H9 (cell line): ENCODE data around the gene PLA2G2C. TPM values are rescaled to one million over a fixed set of nuclear protein-coding genes. Genes with fewer than 3 reads are reported as not detected.

Experiments used
- DNase-seq: peaks from one replicate; pipeline ENCODE4 v3.0.0-alpha.2; 2017
- H2AFZ ChIP-seq: one replicate; pipeline ENCODE4 v1.6.1; 2013; ENCODE audit warnings: mild to moderate bottlenecking, low read length, control low read depth, moderate library complexity
- H2AK5ac ChIP-seq: 2 replicates; pipeline ENCODE4 v1.6.1; 2013; ENCODE audit warnings: low read length, control low read depth, mixed read lengths; ENCODE audit not compliant: insufficient read length
- H2BK120ac ChIP-seq: one replicate; pipeline ENCODE4 v1.6.1; 2013; ENCODE audit warnings: low read depth, mild to moderate bottlenecking, low read length, control low read depth, inconsistent platforms; ENCODE audit not compliant: poor library complexity, severe bottlenecking
- H2BK12ac ChIP-seq: 2 replicates; pipeline ENCODE4 v1.6.1; 2013; ENCODE audit warnings: low read length, control low read depth, mixed read lengths, low read depth; ENCODE audit not compliant: insufficient read length
- H2BK15ac ChIP-seq: 2 replicates; pipeline ENCODE4 v1.6.1; 2013; ENCODE audit warnings: low read depth, low read length, control low read depth
- H2BK20ac ChIP-seq: one replicate; pipeline ENCODE4 v1.6.1; 2013; ENCODE audit warnings: low read depth, mild to moderate bottlenecking, low read length, control low read depth, inconsistent platforms; ENCODE audit not compliant: poor library complexity, severe bottlenecking
- H2BK5ac ChIP-seq: 2 replicates; pipeline ENCODE4 v1.6.1; 2013; ENCODE audit warnings: low read length, control low read depth, mixed read lengths; ENCODE audit not compliant: insufficient read length
- H3K14ac ChIP-seq: 2 replicates; pipeline ENCODE4 v1.6.1; 2013; ENCODE audit warnings: low read length, control low read depth; ENCODE audit not compliant: insufficient read depth
- H3K18ac ChIP-seq: 2 replicates; pipeline ENCODE4 v1.6.1; 2013; ENCODE audit warnings: low read depth, mild to moderate bottlenecking, mixed read lengths, low read length, control low read depth; ENCODE audit not compliant: insufficient read length
- H3K23ac ChIP-seq: 2 replicates; pipeline ENCODE4 v1.6.1; 2013; ENCODE audit warnings: low read length, control low read depth, mixed read lengths, low read depth; ENCODE audit not compliant: insufficient read length
- H3K23me2 ChIP-seq: 2 replicates; pipeline ENCODE4 v1.6.1; 2013; ENCODE audit warnings: low read depth, mild to moderate bottlenecking, mixed read lengths, low read length, control low read depth; ENCODE audit not compliant: insufficient read length, poor library complexity, severe bottlenecking
- H3K27ac ChIP-seq: 2 replicates; pipeline ENCODE4 v1.5.1; 2013; ENCODE audit warnings: low read length, control low read depth, mixed read lengths, low read depth; ENCODE audit not compliant: insufficient read length
- H3K27me3 ChIP-seq: 2 replicates; pipeline ENCODE4 v1.6.1; 2013; ENCODE audit warnings: low read length, control low read depth, inconsistent platforms; ENCODE audit not compliant: insufficient read depth
- H3K4ac ChIP-seq: 2 replicates; pipeline ENCODE4 v1.6.1; 2013; ENCODE audit warnings: low read depth, mild to moderate bottlenecking, control low read depth, inconsistent platforms, low read length, moderate library complexity
- H3K4me1 ChIP-seq: 2 replicates; pipeline ENCODE4 v1.6.1; 2013; ENCODE audit warnings: low read length, control low read depth, inconsistent platforms; ENCODE audit not compliant: insufficient read depth
- H3K4me2 ChIP-seq: 2 replicates; pipeline ENCODE4 v1.6.1; 2013; ENCODE audit warnings: low read length, control low read depth, mixed read lengths; ENCODE audit not compliant: insufficient read length, insufficient read depth
- H3K56ac ChIP-seq: 2 replicates; pipeline ENCODE4 v1.6.1; 2013; ENCODE audit warnings: low read depth, mild to moderate bottlenecking, mixed read lengths, low read length, control low read depth; ENCODE audit not compliant: insufficient read length
- H3K79me1 ChIP-seq: 2 replicates; pipeline ENCODE4 v1.6.1; 2013; ENCODE audit warnings: low read depth, mild to moderate bottlenecking, moderate library complexity, low read length, control low read depth, inconsistent platforms; ENCODE audit not compliant: insufficient read depth, poor library complexity, severe bottlenecking
- H3K79me2 ChIP-seq: 2 replicates; pipeline ENCODE4 v1.6.1; 2013; ENCODE audit warnings: low read length, control low read depth, inconsistent platforms; ENCODE audit not compliant: insufficient read depth
- H3K9ac ChIP-seq: 2 replicates; pipeline ENCODE4 v1.6.1; 2013; ENCODE audit warnings: low read length, control low read depth, mixed read lengths; ENCODE audit not compliant: insufficient read length; ENCODE audit errors: extremely low read depth
- H3K9me3 ChIP-seq: one replicate; pipeline ENCODE4 v1.6.1; 2013; ENCODE audit warnings: low read depth, low read length, inconsistent platforms; ENCODE audit not compliant: control insufficient read depth
- H3T11ph ChIP-seq: one replicate; pipeline ENCODE4 v1.6.1; 2013; ENCODE audit warnings: mild to moderate bottlenecking, low read length, control low read depth, inconsistent platforms
- H4K20me1 ChIP-seq: one replicate; pipeline ENCODE4 v1.6.1; 2013; ENCODE audit not compliant: control insufficient read depth, insufficient read length, insufficient read depth
- H4K5ac ChIP-seq: 2 replicates; pipeline ENCODE4 v1.6.1; 2013; ENCODE audit warnings: low read depth, mild to moderate bottlenecking, mixed read lengths, low read length, control low read depth; ENCODE audit not compliant: insufficient read length
- H4K8ac ChIP-seq: replicated peaks from 2 replicates; pipeline ENCODE4 v1.6.1; 2013; ENCODE audit warnings: low read length, control low read depth, mixed read lengths, low read depth; ENCODE audit not compliant: insufficient read length
- H4K91ac ChIP-seq: 2 replicates; pipeline ENCODE4 v1.6.1; 2013; ENCODE audit warnings: low read depth, mild to moderate bottlenecking, moderate library complexity, mixed read lengths, low read length, control low read depth; ENCODE audit not compliant: insufficient read length
- H3K27ac Mint-ChIP-seq, 3 experiments: 2 replicates in 2 of 3; 3 replicates in 1 of 3; pipeline ENCODE4 v1.8.0; 2020 to 2021; ENCODE audit warnings: mixed read lengths in 3 of 3, mild to moderate bottlenecking in 1 of 3, moderate library complexity in 1 of 3
- H3K27me3 Mint-ChIP-seq: 2 replicates; pipeline ENCODE4 v1.8.0; 2021; ENCODE audit warnings: low read depth, mild to moderate bottlenecking, moderate library complexity, mixed read lengths
- H3K36me3 Mint-ChIP-seq, 3 experiments: 2 replicates in 2 of 3; 3 replicates in 1 of 3; pipeline ENCODE4 v1.8.0; 2020 to 2021; ENCODE audit warnings: low read depth in 3 of 3, mixed read lengths in 3 of 3; ENCODE audit not compliant: insufficient read depth in 1 of 3
- H3K4me1 Mint-ChIP-seq, 2 experiments: 2 replicates each; pipeline ENCODE4 v1.8.0; 2020; ENCODE audit warnings: mixed read lengths in 2 of 2
- H3K4me3 Mint-ChIP-seq, 2 experiments: 2 replicates in 1 of 2; 3 replicates in 1 of 2; pipeline ENCODE4 v1.8.0; 2020 to 2021; ENCODE audit warnings: mild to moderate bottlenecking in 2 of 2, mixed read lengths in 2 of 2, moderate library complexity in 1 of 2
- H3K9me3 Mint-ChIP-seq, 2 experiments: 2 replicates in 1 of 2; 3 replicates in 1 of 2; pipeline ENCODE4 v1.8.0; 2020; ENCODE audit warnings: mild to moderate bottlenecking in 2 of 2, mixed read lengths in 2 of 2, moderate library complexity in 1 of 2
- WGBS: extraction: QIAGEN DNeasy Blood & Tissue Kit; methylation state at CpG from one replicate; pipeline ENCODE4 v1.1.7; 2013; ENCODE audit warnings: missing lambda C conversion rate, low lambda C conversion rate, mixed read lengths; ENCODE audit not compliant: insufficient read length; ENCODE audit errors: extremely low coverage; 5-methylcytosine and 5-hydroxymethylcytosine counted together
- total RNA-seq: library from RNA; stranded (reverse); gene quantifications from 2 replicates; pipeline ENCODE4 v1.2.1, GENCODE V29; 2021
- TF ChIP-seq, protein P1 (sequence below): fragments of 200-600 bp; sonication (generic); conservative IDR thresholded peaks from 3 replicates; pipeline ENCODE4 v1.8.0; 2021; ENCODE audit warnings: antibody characterized with exemption, mild to moderate bottlenecking

Gene PLA2G2C
- total RNA-seq, 1 experiment from 2014 or later, result not detected

DNA sequence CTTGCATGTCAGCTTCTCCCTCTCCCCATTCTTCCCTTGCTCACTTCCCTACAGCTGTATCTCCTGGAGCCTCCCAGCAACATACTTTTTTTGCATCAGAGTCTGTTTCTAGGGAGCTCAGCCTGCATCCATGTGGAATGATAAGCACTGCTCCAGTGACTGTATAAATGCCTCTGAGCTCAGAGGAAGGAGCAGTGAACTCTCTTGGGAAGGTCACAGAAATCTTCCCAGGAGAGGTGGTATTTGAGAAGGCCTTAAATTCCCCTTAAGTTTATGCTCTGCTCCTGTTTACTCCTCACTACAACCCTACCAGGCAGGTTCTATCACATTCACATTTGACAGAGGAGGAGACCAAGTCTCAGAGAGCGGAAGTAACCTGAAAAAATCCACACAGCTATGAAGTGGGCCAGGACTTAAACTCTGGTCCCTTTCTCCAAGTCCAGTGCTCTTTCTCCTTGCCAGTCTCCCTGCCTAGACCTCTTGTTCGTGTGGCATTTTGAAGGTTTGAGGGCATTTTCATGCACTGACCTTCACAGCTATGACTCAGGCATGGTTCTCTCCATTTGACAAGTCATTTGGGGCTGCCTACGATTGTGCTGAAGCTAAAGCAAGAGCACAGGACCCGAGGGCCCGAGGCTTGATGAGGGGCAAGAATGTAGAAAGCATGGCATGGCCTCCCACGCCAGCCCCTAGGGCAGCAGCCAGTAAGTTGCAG lies 6.0 kb downstream of the PLA2G2C start:
- Histone ChIP-seq H3K18ac (no peak overlapping the region), H3K14ac (no peak overlapping the region), H2BK15ac (no peak overlapping the region), H4K20me1 (no peaks in the 10 kb centered on the region), H4K5ac (no peak overlapping the region), H3K27me3 (no peaks in the 10 kb centered on the region; the same call in 1 of the 2 replicates), H3K9ac (no peak overlapping the region), H3K4me2 (no peak overlapping the region), H3K56ac (no peak overlapping the region), H3K4me1 (no peaks in the 10 kb centered on the region), H4K91ac (no peak overlapping the region), H3K23ac (no peak overlapping the region), H4K8ac (no peak overlapping the region), H3K23me2 (no peaks in the 10 kb centered on the region), H3T11ph (no peak overlapping the region), H2BK5ac (no peak overlapping the region), H2BK20ac (no peak overlapping the region), H2BK120ac (no peak overlapping the region), H3K79me2 (no peaks in the 10 kb centered on the region), H3K4ac (no peak overlapping the region), H3K79me1 (no peaks in the 10 kb centered on the region), H2AK5ac (no peak overlapping the region), H2BK12ac (no peak overlapping the region), H2AFZ (no peak overlapping the region), H3K9me3 (no peaks in the 10 kb centered on the region), H3K27ac (no peak overlapping the region)
- WGBS, result no CpG with 5 or more reads among the region's 6 CpGs
- H3K27ac Mint-ChIP-seq, result no peak overlapping the region
- H3K9me3 Mint-ChIP-seq, result peaks cover 3 to 7% of the 10 kb centered on the region in 2 experiments; a peak in 4 of 5 replicates
- H3K36me3 Mint-ChIP-seq, result no peaks in the 10 kb centered on the region
- peaks cover 5 to 8% of the 10 kb centered on the region in 2 experiments for H3K4me1 Mint-ChIP-seq
- peaks cover 78% of the 10 kb centered on the region for H3K27me3 Mint-ChIP-seq
- TF ChIP-seq, protein P1, sequence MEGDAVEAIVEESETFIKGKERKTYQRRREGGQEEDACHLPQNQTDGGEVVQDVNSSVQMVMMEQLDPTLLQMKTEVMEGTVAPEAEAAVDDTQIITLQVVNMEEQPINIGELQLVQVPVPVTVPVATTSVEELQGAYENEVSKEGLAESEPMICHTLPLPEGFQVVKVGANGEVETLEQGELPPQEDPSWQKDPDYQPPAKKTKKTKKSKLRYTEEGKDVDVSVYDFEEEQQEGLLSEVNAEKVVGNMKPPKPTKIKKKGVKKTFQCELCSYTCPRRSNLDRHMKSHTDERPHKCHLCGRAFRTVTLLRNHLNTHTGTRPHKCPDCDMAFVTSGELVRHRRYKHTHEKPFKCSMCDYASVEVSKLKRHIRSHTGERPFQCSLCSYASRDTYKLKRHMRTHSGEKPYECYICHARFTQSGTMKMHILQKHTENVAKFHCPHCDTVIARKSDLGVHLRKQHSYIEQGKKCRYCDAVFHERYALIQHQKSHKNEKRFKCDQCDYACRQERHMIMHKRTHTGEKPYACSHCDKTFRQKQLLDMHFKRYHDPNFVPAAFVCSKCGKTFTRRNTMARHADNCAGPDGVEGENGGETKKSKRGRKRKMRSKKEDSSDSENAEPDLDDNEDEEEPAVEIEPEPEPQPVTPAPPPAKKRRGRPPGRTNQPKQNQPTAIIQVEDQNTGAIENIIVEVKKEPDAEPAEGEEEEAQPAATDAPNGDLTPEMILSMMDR, result no peak
- H3K4me3 Mint-ChIP-seq, result no peak overlapping the region
- DNase-seq, result no peak
